ENCODE data around the gene GDI1. TPM values are rescaled to one million over a fixed set of nuclear protein-coding genes. Genes with fewer than 3 reads are reported as not detected.

The GDI1 gene
- total and polyA plus RNA-seq, 2 of the 4 experiments (the other 2 are of a cell fraction), result 113 to 291 TPM

- no peak overlapping the region for H3K14ac ChIP-seq (replicated peaks; ENCODE audit: low read depth, low read length)
- no peak overlapping the region for H2BK15ac ChIP-seq (ENCODE audit: low read depth, low read length)
- no peak overlapping the region for H4K91ac ChIP-seq (ENCODE audit: insufficient read depth, low read depth, low read length)
- ATAC-seq (ENCODE audit: low read depth) (no peak), DNase-seq (no peak)
- intact Hi-C loops (cut with micrococcal nuclease) (no loop called here), dilution Hi-C loops (cut with HindIII; ENCODE audit: low sequenced_read_pairs, unreplicated experiment) (no loop called here), in situ Hi-C loops (cut with MboI; ENCODE audit: low sequenced_read_pairs) (no loop called here)
- no peaks in the 10 kb centered on the region for H3K27me3 ChIP-seq (ENCODE audit: control insufficient read depth, insufficient read depth, low read length)
- no peak overlapping the region for H2AK9ac ChIP-seq (replicated peaks; ENCODE audit: low read depth, low read length, poor library complexity)
- no peak overlapping the region for H2AFZ ChIP-seq (replicated peaks; ENCODE audit: low read length, poor library complexity)
- no peak overlapping the region for H3K9ac ChIP-seq (ENCODE audit: low read depth, low read length)
- H2BK120ac ChIP-seq (ENCODE audit: low read depth, low read length), result no peak overlapping the region
- no peak overlapping the region for H2AK5ac ChIP-seq (ENCODE audit: low read depth, low read length)
- peaks cover 2% of the 10 kb centered on the region; the same call in 1 of the 2 replicates for H3K9me3 ChIP-seq (ENCODE audit: control insufficient read depth, insufficient read depth, low read length)
- no peaks in the 10 kb centered on the region for H3K9me1 ChIP-seq (ENCODE audit: insufficient read depth, low read length)
- H3K4me3 ChIP-seq (ENCODE audit: insufficient read depth, low read depth, low read length), result no peak overlapping the region
- CTCF ChIA-PET, result no interaction called here
- H4K5ac ChIP-seq (ENCODE audit: low read depth, low read length), result no peak overlapping the region
- no peak overlapping the region for H2BK20ac ChIP-seq (ENCODE audit: low read depth, low read length)
- H3K18ac ChIP-seq (ENCODE audit: low read depth, low read length), result no peak overlapping the region
- H3K79me1 ChIP-seq (ENCODE audit: low read depth in 1 of 2, low read length in 2 of 2), result peaks cover 0 to under 1% of the 10 kb centered on the region in 2 experiments; a peak in 1 of 4 replicates
- H3K4ac ChIP-seq (ENCODE audit: low read depth, low read length), result no peak overlapping the region
- H4K20me1 ChIP-seq (ENCODE audit: insufficient read depth, low read length), result peaks cover under 1% of the 10 kb centered on the region; the same call in 1 of the 2 replicates
- 93% methylated on average over 20 of the region's 23 CpGs; no CpG with 5 or more reads in 1 of the 2 experiments for WGBS, 2 experiments (ENCODE audit: extremely low coverage in 2 of 2, insufficient read length in 1 of 2)
- H3K27ac ChIP-seq (ENCODE audit: insufficient read depth, low read length), result no peak overlapping the region
- no peak overlapping the region for H4K8ac ChIP-seq (ENCODE audit: low read depth in 2 of 2, low read length in 2 of 2)
- no peaks in the 10 kb centered on the region for H3K4me1 ChIP-seq (ENCODE audit: control insufficient read depth, insufficient read depth, low read length)
- no peak overlapping the region for H2BK5ac ChIP-seq (ENCODE audit: low read depth, low read length, poor library complexity, severe bottlenecking)
- H3K56ac ChIP-seq (ENCODE audit: extremely low read depth, insufficient read depth, low read length), result no peak overlapping the region
- TF ChIP-seq FOS (IDR thresholded peaks at IDR 0.05; ENCODE audit: low read depth, low read length) (no peak), CEBPB (IDR thresholded peaks at IDR 0.05; ENCODE audit: low read depth, low read length) (no peak), NFE2L2 (IDR thresholded peaks at IDR 0.05; ENCODE audit: low read depth, low read length) (no peak), POLR2A (IDR thresholded peaks at IDR 0.05; ENCODE audit: low read depth, low read length) (no peak), ELK1 (IDR thresholded peaks at IDR 0.05; ENCODE audit: borderline replicate concordance, low read depth, low read length) (no peak), RFX5 (IDR thresholded peaks at IDR 0.05; ENCODE audit: low read depth, low read length) (no peak), MAZ (IDR thresholded peaks at IDR 0.05; ENCODE audit: borderline replicate concordance, low read depth, low read length) (no peak), BHLHE40 (IDR thresholded peaks at IDR 0.05; ENCODE audit: low read depth, low read length) (no peak)
- no peak overlapping the region for H3K23ac ChIP-seq (ENCODE audit: low read depth, low read length)
- no peak overlapping the region for H3K4me2 ChIP-seq (ENCODE audit: low read depth, low read length)
- BruUV-seq (replicated peaks), result no TSS peak
- POLR2A ChIA-PET (ENCODE audit: unreplicated experiment), result no interaction called here
- H3K36me3 ChIP-seq (ENCODE audit: control insufficient read depth, insufficient read depth, low read length), result peaks cover 77% of the 10 kb centered on the region
Observed at GRCh38 chrX:154468217-154468616, 31.3 kb downstream of the GDI1 start.
